NCI-H226 (cell line): Measurements from ENCODE around the gene ALPG.
A peak's percentile ranks its signal among the peaks of the same experiment; 100 is the strongest.
"Not testable (repeated sequence)": the region's sequence is repeated elsewhere in the genome, so short reads cannot be mapped to it uniquely, and the experiment has no call there.

ENCODE experiments used
- DNase-seq: peaks from one replicate; pipeline ENCODE4 v3.0.0-alpha.2; 2015

ALPG gene

DNA sequence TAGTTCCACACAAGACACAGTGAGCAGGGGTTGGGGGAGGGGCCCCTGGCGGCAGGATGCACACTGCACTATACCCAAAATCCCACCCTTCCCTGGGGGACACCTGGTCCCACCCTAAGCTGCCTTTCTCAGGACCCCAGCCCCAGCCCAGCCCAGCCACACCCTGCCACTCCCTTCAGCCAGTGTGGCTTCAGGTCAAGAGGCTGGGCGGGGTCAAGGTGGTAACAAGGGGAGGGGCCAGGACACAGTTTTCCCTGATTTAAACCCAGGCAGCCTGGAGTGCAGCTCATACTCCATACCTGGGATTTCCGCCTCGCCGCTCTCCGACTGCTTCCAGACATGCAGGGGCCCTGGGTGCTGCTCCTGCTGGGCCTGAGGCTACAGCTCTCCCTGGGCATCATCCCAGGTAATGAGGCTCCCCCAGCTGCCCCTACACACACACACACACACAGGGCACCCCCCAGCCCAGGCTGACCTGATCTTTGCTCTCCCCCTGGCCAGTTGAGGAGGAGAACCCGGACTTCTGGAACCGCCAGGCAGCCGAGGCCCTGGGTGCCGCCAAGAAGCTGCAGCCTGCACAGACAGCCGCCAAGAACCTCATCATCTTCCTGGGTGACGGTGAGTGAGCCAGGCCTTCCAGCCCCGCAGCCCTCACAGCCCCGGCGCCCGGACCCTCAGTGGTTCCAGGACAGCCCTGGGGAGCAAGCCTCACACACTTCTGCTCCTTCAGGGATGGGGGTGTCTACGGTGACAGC lies at the start of gene ALPG:
TSS of gene ALPG (plus strand) at position 289 of the 755 bp plus-strand sequence. CDS start at position 340, 51 bp downstream.
- no peak for DNase-seq

DNA sequence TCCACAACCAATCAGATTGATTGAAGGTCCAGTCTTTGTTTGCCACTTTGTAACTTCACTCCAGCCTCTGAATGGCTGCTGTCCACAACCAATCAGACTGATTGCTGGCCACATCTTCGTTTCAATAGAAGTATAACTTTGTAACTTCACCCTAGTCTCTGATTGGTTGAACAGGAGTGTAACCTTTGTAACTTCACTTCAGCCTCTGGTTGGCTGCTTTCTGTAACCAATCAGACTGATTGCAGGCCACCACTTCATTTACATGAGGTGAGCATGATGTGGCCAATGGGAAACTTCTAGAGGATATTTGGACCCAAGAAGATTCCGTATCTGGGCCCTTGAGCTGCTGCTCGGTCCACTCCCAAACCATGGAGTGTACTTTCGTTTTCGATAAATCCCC lies 45.0 kb upstream of the ALPG start:
- no peak for DNase-seq

- DNase-seq: no peak
Measured at GRCh38 chr2:232362174-232362900, 44.3 kb upstream of the ALPG start.

DNA sequence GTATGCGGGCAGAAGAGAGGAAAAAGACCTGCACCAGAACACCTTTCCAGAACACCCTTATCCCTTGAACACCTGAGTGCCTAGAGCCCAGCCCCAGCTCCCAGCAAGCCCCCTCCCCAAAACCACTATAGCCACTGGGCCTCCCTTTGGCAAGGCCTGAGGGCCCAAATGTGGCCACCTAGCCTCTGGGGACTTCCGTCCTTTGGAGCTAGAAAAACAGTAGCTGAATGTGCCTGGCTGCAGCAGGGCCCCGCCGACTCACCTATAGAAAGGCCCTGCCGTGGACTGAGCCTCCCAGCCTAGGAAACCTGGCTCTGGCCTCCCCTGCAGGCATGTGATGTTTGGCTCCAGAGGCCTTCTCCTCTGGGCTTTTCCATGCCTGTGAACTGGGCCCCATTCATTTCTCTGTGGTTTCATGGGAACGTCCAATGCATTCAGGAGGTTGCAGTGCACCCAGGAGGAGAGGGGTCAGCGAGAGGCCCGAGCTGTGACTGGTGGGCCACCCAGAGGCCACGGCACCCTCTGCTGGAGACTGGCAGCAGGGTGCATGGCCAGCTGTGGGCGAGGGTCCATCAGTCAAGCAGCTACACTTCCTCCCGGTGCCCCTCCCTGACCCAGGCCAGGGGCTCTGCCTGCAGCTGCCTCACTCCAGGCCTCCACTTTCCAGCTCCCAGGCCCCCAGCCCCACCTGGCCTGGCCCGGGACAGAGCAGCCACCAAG lies 43.4 kb upstream of the ALPG start:
- not testable (repeated sequence) for DNase-seq

DNA sequence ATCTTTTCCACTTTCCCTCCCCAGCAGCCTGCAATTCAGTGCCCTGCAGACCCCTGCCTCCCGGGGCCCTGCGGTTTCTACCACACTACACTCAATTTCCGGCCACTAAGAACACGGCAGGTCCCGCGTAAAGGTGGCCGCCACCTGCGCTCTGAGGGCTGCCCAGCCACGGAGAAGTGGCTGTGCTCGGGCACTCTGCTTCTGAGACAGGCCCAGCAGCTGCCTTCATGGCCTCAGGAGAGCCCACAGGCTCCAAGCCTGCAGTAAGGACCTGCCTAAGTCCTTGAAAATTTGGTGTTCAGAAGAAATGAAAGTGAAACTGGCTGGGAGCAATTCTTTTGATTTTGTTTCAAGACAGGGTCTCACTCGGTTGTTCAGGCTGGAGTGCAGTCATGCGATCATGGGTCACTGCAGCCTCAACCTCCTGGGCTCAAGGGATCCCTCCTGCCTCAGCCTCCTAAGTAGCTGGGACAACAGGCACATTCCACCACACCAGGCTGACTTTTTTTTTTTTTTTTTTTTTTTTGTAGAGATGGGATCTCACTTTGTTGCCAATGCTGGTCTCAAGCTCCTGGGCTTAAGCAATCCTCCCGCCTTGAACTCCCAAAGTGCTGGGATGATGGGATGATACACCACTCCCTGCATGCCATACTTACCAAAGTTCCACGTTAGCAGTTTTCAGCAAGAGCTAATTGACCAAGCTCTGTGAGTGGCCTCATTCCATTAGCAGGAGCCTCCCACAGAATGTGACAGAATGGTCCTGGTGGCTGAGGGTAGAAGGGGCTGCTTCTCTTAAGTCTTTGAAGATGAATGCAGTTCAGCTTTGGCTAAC lies 42.6 kb upstream of the ALPG start:
- no peak for DNase-seq

GRCh38 chr2:232364806-232365594 lies 41.6 kb upstream of the ALPG start:
- DNase-seq: not testable (repeated sequence)

DNA sequence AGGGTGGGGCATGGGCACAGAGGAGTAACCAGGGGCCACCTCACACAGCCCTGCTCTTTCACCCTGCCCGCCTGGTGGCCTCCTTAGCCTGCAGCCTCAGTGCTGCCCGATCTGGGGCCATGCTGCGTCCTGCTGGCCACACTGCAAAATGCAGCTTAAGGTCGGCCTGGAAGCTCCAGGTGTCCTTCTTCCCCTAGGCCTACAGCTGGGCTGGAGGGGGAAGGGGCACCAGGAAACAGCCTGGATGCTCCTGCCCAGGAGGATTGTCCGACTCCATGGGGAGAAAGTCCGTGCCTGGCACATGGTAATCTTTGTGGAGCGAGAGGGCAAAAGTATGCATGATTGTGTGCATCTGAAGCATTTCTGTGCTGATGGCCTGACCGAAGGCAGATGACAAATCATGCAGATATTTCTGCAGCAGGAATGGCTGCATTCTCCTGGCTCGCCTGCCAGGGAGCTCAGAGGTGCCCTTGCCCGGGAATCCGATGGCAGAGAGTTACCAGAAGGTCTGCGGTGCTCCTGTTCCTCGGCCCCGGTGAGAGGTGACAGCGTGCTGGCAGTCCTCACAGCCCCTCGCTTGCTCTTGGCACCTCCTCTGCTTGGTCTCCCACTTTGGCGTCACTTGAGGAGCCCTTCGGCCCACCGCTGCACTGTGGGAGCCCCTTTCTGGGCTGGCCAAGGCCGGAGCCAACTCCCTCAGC lies 40.9 kb upstream of the ALPG start:
- peak; percentile 98 for DNase-seq

DNA sequence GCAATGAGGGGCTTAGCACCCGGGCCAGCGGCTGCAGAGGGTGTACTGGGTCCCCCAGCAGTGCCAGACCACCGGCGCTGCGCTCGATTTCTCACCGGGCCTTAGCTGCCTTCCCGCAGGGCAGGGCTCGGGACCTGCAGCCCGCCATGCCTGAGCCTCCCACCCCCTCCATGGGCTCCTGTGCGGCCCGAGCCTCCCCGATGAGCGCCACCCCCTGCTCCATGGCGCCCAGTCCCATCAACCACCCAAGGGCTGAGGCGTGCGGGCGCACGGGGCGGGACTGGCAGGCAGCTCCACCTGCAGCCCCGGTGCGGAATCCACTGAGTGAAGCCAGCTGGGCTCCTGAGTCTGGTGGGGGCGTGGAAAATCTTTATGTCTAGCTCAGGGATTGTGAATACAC lies 40.2 kb upstream of the ALPG start:
- not testable (repeated sequence) for DNase-seq

- no peak for DNase-seq
Measured at GRCh38 chr2:232367016-232367415, 39.6 kb upstream of the ALPG start.

DNA sequence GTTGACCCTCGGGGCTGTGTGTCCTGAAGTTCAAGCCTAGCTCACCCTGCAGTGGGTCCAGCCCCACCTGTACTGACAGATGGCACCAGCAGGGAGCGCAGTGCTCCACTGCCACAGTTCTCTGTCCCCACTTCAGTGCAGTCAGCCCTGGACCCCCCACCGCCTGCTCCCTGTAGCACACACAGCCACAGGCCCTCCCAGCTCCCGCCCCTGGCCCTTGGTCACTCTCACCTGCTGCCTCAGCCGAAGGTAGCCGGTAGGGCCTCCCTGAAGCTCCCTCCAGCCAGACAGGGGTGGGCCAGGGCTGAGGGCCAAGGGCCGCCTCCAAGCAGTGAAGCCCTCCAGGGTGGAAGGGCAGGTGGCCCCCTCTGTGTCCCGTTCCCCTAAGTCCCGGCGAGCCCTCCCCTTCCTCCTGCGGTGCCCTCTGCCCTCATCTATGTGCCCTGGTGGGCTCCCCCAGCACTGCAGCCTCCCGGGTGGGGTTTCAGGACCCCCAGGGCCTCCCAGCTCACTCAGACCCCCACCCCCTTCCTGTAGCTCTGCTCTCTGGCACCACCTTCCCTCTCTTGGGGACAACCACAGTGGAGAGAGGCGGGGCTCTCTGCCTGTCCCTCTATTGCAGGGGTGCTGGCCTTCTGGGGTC lies 38.9 kb upstream of the ALPG start:
- no peak for DNase-seq

GRCh38 chr2:232368311-232368731 lies 38.3 kb upstream of the ALPG start:
- DNase-seq: peak; percentile 76

- no peak for DNase-seq
Measured at GRCh38 chr2:232369126-232369951, 37.3 kb upstream of the ALPG start.

- DNase-seq: not testable (repeated sequence)
Measured at GRCh38 chr2:232370007-232370406, 36.6 kb upstream of the ALPG start.

GRCh38 chr2:232372231-232373208 lies 34.1 kb upstream of the ALPG start:
- DNase-seq: peak; percentile 45

DNA sequence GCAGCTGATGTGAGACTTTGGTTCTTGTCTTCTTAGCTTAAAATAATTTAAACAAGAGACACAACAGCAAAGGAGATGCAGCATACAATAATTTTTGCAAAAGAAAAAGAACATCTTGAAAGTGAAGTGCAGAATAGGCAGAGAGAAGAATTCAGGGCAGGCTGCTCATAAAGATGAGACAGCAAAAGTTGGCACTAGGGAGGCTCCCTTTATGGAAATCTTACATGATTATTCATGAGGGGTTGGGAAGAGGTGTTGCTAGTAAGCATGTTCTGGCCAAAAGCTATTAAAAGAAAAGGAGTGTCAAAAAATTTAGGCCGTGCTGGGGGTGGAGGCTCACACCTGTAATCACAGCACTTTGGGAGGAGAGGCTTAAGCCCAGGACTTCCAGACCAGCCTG lies 32.3 kb upstream of the ALPG start:
- peak; percentile 42 for DNase-seq

DNA sequence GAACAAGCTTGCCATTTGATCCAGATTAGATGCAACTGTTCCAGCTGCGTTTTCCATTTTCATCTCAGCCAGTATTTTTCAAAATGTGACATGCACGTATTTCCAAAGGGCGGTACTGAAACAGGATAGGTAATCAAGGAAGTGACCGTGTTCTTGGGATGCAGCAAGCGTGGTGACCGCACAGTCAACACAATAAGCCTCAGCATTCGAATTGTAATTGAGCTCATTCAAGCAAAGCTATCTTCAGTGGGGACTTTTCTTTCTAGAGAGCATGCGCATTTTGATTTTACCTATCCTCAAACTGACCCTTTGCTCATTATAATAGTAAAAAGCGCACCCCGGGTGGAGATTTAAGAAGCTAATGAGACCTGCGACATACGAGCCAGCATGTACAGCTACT lies 31.5 kb upstream of the ALPG start:
- DNase-seq: peak; percentile 0

- no peak for DNase-seq
Measured at GRCh38 chr2:232376260-232376659, 30.4 kb upstream of the ALPG start.

GRCh38 chr2:232376713-232377112 lies 29.9 kb upstream of the ALPG start:
- DNase-seq: no peak
